ENCODE results near the gene OPRD1. TPM values are rescaled to one million over a fixed set of nuclear protein-coding genes. Genes with fewer than 3 reads are reported as not detected.

Gene OPRD1
- total and polyA plus RNA-seq, 9 donors = 0.17 to 0.45 (median 0.37) TPM

DNA sequence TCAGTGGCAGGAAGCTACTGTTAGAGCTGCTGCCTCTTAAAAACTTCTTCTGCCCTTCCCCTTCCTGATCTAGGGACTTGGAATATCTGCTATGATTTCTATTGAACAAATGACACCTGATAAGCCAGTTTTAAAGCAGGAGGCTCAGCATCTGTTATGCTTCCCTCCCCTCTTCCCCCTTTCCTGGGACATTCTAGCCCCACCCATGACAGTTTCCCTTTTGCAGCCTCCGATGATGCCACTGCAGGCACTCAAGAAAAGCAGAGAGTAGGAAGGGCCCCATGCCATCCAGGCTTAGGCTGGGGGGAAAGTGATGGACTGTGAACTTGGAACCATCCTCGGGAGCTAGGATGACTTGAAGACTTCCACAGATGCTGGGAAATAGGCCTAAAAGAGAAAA is 87.3 kb downstream of the OPRD1 start:
- Histone ChIP-seq H3K27ac (ENCODE audit: low read length) (no peak overlapping the region), H3K4me1 (ENCODE audit: control insufficient read depth, insufficient read depth, low read length) (peaks cover 8% of the 10 kb centered on the region), H3K9me3 (replicated peaks; ENCODE audit: control insufficient read depth, low read depth, low read length) (peaks cover under 1% of the 10 kb centered on the region), H3K27me3 (ENCODE audit: control insufficient read depth, insufficient read depth, low read length) (peaks cover 3% of the 10 kb centered on the region), H3K36me3 (ENCODE audit: control insufficient read depth, insufficient read depth, low read length) (no peaks in the 10 kb centered on the region), H3K4me3 (ENCODE audit: low read length) (no peak overlapping the region)
- peak; percentile 49 for DNase-seq
- WGBS (ENCODE audit: insufficient coverage) = 17% methylated on average over 1 of the region's 2 CpGs

- Histone ChIP-seq H3K27ac (ENCODE audit: low read length) (no peak overlapping the region), H3K27me3 (ENCODE audit: control insufficient read depth, insufficient read depth, low read length) (peaks cover 3% of the 10 kb centered on the region), H3K9me3 (replicated peaks; ENCODE audit: control insufficient read depth, low read depth, low read length) (peaks cover 2% of the 10 kb centered on the region), H3K4me3 (ENCODE audit: low read length) (no peak overlapping the region), H3K36me3 (ENCODE audit: control insufficient read depth, insufficient read depth, low read length) (no peaks in the 10 kb centered on the region), H3K4me1 (ENCODE audit: control insufficient read depth, insufficient read depth, low read length) (peaks cover 8% of the 10 kb centered on the region)
- WGBS (ENCODE audit: insufficient coverage) = no CpG with 5 or more reads among the region's 3 CpGs
- DNase-seq = no peak
These were observed 88.6 kb downstream of the OPRD1 start for GRCh38 chr1:28900562-28900961.

DNA sequence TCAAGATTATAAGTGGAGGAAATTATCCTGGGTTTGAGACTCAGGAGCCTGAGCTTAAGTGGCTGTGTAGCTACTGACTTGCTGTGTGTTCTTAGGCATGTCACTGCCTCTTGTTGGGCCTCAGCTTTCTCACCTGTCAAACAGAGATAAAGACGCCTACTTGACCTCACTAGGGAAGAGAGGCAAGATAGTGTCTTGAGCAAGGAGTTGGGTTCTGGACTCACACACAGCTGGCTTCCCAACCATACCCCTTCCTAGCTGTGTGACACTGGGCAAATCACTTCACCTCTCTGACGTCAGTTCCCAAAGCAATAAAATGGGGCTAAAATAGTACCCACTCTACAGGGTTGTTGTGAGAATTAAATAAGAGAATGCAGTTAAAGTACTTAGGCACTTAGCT is 90.8 kb downstream of the OPRD1 start:
- peaks cover 8% of the 10 kb centered on the region for H3K4me1 ChIP-seq (ENCODE audit: control insufficient read depth, insufficient read depth, low read length)
- no peak overlapping the region for H3K27ac ChIP-seq (ENCODE audit: low read length)
- H3K4me3 ChIP-seq (ENCODE audit: low read length) = no peak overlapping the region
- WGBS (ENCODE audit: insufficient coverage) = no CpG with 5 or more reads among the region's 2 CpGs
- peaks cover 2% of the 10 kb centered on the region for H3K9me3 ChIP-seq (replicated peaks; ENCODE audit: control insufficient read depth, low read depth, low read length)
- H3K27me3 ChIP-seq (ENCODE audit: control insufficient read depth, insufficient read depth, low read length) = peaks cover 2% of the 10 kb centered on the region
- no peaks in the 10 kb centered on the region for H3K36me3 ChIP-seq (ENCODE audit: control insufficient read depth, insufficient read depth, low read length)
- no peak for DNase-seq

DNA sequence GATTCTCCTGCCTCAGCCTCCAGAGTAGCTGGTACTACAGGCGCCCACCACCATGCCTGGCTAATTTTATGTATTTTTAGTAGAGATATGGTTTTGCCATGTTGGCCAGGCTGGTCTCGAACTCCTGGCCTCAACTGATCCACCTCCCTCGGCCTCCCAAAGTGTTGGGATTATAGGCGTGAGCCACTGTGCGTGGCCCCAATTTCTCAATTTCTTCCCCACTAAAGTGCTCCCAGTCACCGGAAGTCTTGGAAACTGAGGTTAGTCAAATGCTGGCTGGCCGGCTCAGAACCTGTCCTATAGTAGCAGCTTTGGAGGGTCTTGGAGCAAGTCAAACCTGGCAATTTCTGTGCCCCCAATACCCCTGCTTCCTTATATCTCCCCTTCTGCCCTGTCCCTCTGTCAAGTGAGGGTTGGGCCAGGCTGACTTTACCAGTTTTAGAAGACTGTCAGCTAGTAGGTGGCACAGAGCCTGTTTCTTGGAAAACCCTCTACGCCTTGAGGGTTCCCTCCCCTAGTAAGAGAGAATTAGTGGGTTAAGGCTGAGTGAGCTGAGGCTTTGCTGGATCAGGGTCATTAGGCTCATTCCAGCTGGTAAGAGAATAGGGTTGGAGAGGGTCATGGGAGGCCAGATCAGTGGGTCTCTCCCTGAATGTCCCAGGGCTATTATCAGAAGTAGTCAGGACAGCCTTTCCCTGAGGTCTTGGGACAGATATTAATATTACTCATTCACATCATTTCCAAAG is 94.1 kb downstream of the OPRD1 start:
- Histone ChIP-seq H3K9me3 (replicated peaks; ENCODE audit: control insufficient read depth, low read depth, low read length) (peaks cover 2% of the 10 kb centered on the region), H3K4me3 (ENCODE audit: low read length) (no peak overlapping the region), H3K4me1 (ENCODE audit: control insufficient read depth, insufficient read depth, low read length) (no peaks in the 10 kb centered on the region), H3K27me3 (ENCODE audit: control insufficient read depth, insufficient read depth, low read length) (no peaks in the 10 kb centered on the region), H3K36me3 (ENCODE audit: control insufficient read depth, insufficient read depth, low read length) (no peaks in the 10 kb centered on the region), H3K27ac (ENCODE audit: low read length) (no peak overlapping the region)
- WGBS (ENCODE audit: insufficient coverage) = 70% methylated on average over 2 of the region's 8 CpGs
- no peak for DNase-seq

DNA sequence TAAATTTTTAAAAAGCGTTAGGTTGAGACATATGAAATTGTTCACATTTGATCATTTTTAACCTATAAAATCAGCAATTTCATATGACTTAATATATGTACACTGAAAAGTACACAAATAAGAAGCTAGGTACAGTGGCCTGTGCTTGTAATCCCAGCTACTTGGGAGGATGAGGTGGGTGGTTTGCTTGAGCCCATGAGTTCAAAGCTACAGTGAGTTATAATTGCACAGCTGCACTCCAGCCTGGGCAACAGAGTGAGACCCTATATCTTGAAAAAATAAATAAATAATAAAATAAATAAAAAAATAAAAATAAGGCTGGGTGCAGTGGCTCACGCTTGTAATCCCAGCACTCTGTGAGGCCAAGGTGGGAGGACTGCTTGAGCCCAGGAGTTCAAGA is 97.2 kb downstream of the OPRD1 start:
- Histone ChIP-seq H3K27me3 (ENCODE audit: control insufficient read depth, insufficient read depth, low read length) (no peaks in the 10 kb centered on the region), H3K4me3 (ENCODE audit: low read length) (no peak overlapping the region), H3K27ac (ENCODE audit: low read length) (no peak overlapping the region), H3K36me3 (ENCODE audit: control insufficient read depth, insufficient read depth, low read length) (no peaks in the 10 kb centered on the region), H3K4me1 (ENCODE audit: control insufficient read depth, insufficient read depth, low read length) (peaks cover 7% of the 10 kb centered on the region), H3K9me3 (replicated peaks; ENCODE audit: control insufficient read depth, low read depth, low read length) (peaks cover 2% of the 10 kb centered on the region)
- whole genome bisulfite sequencing (ENCODE audit: insufficient coverage) = no CpG with 5 or more reads among the region's 2 CpGs
- DNase-seq = no peak

- 48% methylated on average over 6 of the region's 7 CpGs for WGBS (ENCODE audit: insufficient coverage)
- Histone ChIP-seq H3K27me3 (ENCODE audit: control insufficient read depth, insufficient read depth, low read length) (no peaks in the 10 kb centered on the region), H3K4me1 (ENCODE audit: control insufficient read depth, insufficient read depth, low read length) (peaks cover 13% of the 10 kb centered on the region), H3K36me3 (ENCODE audit: control insufficient read depth, insufficient read depth, low read length) (no peaks in the 10 kb centered on the region), H3K27ac (ENCODE audit: low read length) (no peak overlapping the region), H3K9me3 (replicated peaks; ENCODE audit: control insufficient read depth, low read depth, low read length) (no peaks in the 10 kb centered on the region), H3K4me3 (ENCODE audit: low read length) (no peak overlapping the region)
- no peak for DNase-seq
These were observed 98.6 kb downstream of the OPRD1 start for GRCh38 chr1:28910379-28911115.

DNA sequence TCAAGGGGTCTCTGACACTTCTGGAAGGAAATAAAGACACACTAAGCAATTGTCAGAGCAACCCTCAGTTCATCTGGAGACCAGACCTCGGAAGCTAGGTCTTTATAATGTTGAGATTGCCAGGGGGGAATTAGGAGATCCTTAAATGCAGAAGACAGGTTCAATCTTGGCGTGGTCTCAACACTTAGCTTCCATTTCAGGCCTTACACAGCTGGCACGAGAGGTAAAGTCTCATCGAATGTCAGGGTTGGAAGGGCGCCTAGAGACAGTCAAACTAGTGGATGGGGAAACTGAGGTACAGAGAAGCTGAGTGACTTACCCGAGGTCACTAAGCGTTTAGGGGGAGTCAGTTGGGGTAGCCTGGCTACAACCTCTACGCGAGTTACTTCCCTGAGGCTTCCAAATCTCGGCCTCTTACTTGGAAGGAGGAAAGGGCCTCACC is 101.8 kb downstream of the OPRD1 start:
- H3K9me3 ChIP-seq (replicated peaks; ENCODE audit: control insufficient read depth, low read depth, low read length) = no peaks in the 10 kb centered on the region

GRCh38 chr1:28914228-28915030 is 102.5 kb downstream of the OPRD1 start, which contains the start of gene EPB41:
Gene EPB41, plus strand, starts transcription at chr1:28914569. Its CDS starts 72,869 bp downstream, at chr1:28987438.
- DNase-seq = peak; percentile 97
- Histone ChIP-seq H3K9me3 (replicated peaks; ENCODE audit: control insufficient read depth, low read depth, low read length) (no peaks in the 10 kb centered on the region), H3K27ac (ENCODE audit: low read length) (peak within 1 kb of the TSS; percentile 62), H3K4me1 (ENCODE audit: control insufficient read depth, insufficient read depth, low read length) (peaks cover 13% of the 10 kb centered on the region), H3K27me3 (ENCODE audit: control insufficient read depth, insufficient read depth, low read length) (no peaks in the 10 kb centered on the region), H3K4me3 (ENCODE audit: low read length) (peak within 1 kb of the TSS; percentile 46), H3K36me3 (ENCODE audit: control insufficient read depth, insufficient read depth, low read length) (no peaks in the 10 kb centered on the region)
- under 1% methylated on average over 79 of the region's 95 CpGs for WGBS (ENCODE audit: insufficient coverage)

More for the DNA sequence above, 101.8 kb downstream of the OPRD1 start:
- WGBS (ENCODE audit: insufficient coverage) = 21% methylated on average over 3 of the region's 10 CpGs
- Histone ChIP-seq H3K4me1 (ENCODE audit: control insufficient read depth, insufficient read depth, low read length) (peaks cover 13% of the 10 kb centered on the region), H3K36me3 (ENCODE audit: control insufficient read depth, insufficient read depth, low read length) (no peaks in the 10 kb centered on the region), H3K27ac (ENCODE audit: low read length) (peak overlapping the region; percentile 62), H3K27me3 (ENCODE audit: control insufficient read depth, insufficient read depth, low read length) (no peaks in the 10 kb centered on the region), H3K4me3 (ENCODE audit: low read length) (peak overlapping the region; percentile 45)
- no peak for DNase-seq

DNA sequence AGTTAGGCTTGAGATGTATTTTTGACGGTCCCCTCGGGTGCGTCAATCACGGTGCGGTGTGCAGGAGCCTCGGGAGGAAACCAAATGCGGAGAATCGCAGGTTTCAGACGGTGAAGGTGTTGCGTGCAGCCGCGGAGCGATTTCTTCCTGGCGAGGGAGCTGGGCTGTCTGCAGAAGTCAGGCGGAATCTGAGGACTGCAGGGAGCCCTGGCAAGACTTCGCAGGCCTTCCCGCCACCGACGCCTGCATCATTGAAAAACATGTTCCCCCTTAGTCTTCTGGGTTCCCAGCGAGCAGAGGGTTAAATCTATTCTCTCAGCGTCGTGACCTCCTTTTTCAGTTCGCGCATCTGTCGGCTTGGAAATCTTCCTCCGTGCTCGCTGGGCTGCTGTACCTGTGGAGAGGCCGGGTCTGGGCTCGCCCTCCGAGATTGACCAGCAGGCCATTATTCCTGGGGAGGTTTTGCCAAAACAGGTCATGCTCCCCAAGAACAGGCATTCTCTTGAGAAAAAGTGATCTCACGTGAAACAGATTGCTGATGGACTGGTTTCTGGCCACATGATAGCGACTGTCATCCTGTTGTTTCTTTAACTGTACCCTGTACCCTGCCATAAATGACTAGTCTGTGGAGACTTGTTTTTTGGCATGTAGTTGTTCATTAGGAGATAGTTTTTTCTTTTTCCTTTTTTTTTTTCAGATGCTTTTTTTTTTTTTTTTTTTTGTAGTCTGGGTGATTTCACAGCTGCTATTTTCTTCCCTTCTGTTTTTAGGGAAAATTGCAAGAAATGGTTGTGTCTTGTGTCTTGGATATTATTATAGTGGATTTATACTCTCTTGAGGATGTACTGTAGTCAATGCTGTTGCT is 103.3 kb downstream of the OPRD1 start:
- peak overlapping the region; percentile 46 for H3K4me3 ChIP-seq (ENCODE audit: low read length)
- H3K27me3 ChIP-seq (ENCODE audit: control insufficient read depth, insufficient read depth, low read length) = no peaks in the 10 kb centered on the region
- WGBS (ENCODE audit: insufficient coverage) = 2% methylated on average over 31 of the region's 32 CpGs
- H3K27ac ChIP-seq (ENCODE audit: low read length) = no peak overlapping the region
- peaks cover 13% of the 10 kb centered on the region for H3K4me1 ChIP-seq (ENCODE audit: control insufficient read depth, insufficient read depth, low read length)
- no peaks in the 10 kb centered on the region for H3K9me3 ChIP-seq (replicated peaks; ENCODE audit: control insufficient read depth, low read depth, low read length)
- DNase-seq = peak; percentile 40
- no peaks in the 10 kb centered on the region for H3K36me3 ChIP-seq (ENCODE audit: control insufficient read depth, insufficient read depth, low read length)

Measured in muscle of leg (tissue), 11 donors.